Prostate gland (tissue), 2 donors: ENCODE results near the gene OSBP2. TPM values are rescaled to one million over a fixed set of nuclear protein-coding genes. Genes with fewer than 3 reads are reported as not detected.

Experiments used
- DNase-seq: peaks from one replicate; pipeline ENCODE4 v3.0.0-alpha.2; 2019; ENCODE audit warnings: low spot score
- H3K27ac ChIP-seq, 2 donors: fragments of 200-600 bp; sonication (generic); 2 replicates each; pipeline ENCODE4 v1.5.1; 2017 to 2019
- H3K27me3 ChIP-seq: fragments of 200-600 bp; sonication (generic); replicated peaks from 2 replicates; pipeline ENCODE4 v1.5.1; 2019; ENCODE audit not compliant: insufficient read depth
- H3K36me3 ChIP-seq, 2 donors: fragments of 200-600 bp; sonication (generic); 1 replicate in 1 of 2; 2 replicates in 1 of 2; pipeline versions ENCODE4 v1.5.1 to v1.8.1; 2017 to 2019
- H3K4me1 ChIP-seq: fragments of 200-600 bp; sonication (generic); replicated peaks from 2 replicates; pipeline ENCODE4 v1.5.1; 2019
- H3K4me3 ChIP-seq, 2 donors: fragments of 200-600 bp; sonication (generic); 2 replicates each; pipeline ENCODE4 v1.5.1; 2017 to 2019
- H3K9me3 ChIP-seq: fragments of 200-600 bp; sonication (generic); 2 replicates; pipeline ENCODE4 v1.5.1; 2017
- CTCF ChIP-seq, 4 experiments: fragments of 200-600 bp in 2 of 4; fragments of 450-650 bp in 2 of 4; sonication (generic) in 2 of 4; IDR thresholded peaks; 1 replicate in 3 of 4; 2 replicates in 1 of 4; pipeline ENCODE4 v1.5.1; 2016 to 2019; ENCODE audit warnings: antibody characterized with exemption in 4 of 4, mild to moderate bottlenecking in 2 of 4, moderate library complexity in 2 of 4
- POLR2A ChIP-seq: fragments of 450-650 bp; IDR thresholded peaks from one replicate; pipeline ENCODE4 v1.6.1; 2016; ENCODE audit warnings: antibody characterized with exemption, mild to moderate bottlenecking
- POLR2AphosphoS5 ChIP-seq: sonication (generic); formaldehyde crosslinking; IDR thresholded peaks from one replicate; pipeline ENCODE4 v1.6.1; 2017; ENCODE audit warnings: antibody characterized with exemption
- WGBS: methylation state at CpG from one replicate; pipeline ENCODE4 v1.1.5; 2018; 5-methylcytosine and 5-hydroxymethylcytosine counted together
- intact Hi-C: fragments of 100-400 bp; cut with DNase I; formaldehyde crosslinking; loops from one replicate; pipeline ENCODE4 v1.14.2; 2022
- total RNA-seq, 2 donors: library from RNA; depleted of rRNA; stranded (reverse); fragments of >200 nt; gene quantifications; one replicate each; pipeline ENCODE4 v1.1.0, GENCODE V29; 2016

The OSBP2 gene
- total RNA-seq, 2 donors from 2014 or later = 4.5 to 16.2 TPM

DNA sequence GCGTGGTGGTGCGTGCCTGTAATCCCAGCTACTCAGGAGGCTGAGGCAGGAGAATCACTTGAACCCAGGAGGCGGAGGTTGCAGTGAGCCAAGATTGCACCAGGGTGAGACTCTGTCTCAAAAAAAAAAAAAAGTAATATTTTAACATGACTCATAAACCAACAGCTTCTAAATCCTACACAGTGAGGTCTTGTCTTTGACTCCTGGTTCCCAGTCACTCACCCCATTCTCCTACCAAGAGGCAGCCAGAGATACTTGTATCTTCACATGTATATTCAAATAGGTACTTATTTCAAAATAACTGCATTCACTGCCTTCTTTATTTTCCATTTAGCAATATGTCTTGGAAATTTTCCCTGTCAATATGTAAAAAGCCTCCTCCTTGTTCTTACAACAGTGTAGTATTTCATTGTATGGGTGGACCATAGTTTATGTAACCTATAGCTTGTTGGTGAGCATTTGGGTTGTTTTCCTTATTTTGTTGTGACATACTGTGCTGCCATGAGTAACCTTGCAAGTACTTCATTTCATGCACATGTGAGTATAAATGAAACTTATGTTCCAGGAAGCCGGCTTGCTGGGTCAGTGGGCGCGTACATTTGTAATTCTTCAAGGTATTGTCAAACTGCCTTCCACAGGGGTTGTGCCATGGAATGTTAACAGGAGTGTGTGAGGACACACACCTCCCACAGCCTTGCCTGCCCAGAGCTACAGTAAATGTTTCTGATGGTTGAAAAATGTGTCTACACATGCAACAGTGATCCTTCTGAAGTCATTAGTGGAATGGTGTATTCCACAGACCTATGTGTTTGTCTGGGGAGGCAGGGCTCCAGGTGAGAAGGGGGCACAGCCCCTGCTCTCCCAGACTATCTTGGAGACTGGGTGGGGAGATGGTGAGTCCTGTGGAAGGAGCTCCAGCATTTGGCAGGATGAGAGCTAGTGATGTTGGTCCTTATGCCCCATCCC, 47.9 kb downstream of the OSBP2 start:
- no peak for TF ChIP-seq POLR2AphosphoS5
- Histone ChIP-seq H3K4me1 (no peaks in the 10 kb centered on the region), H3K4me3 (no peak overlapping the region), H3K9me3 (no peaks in the 10 kb centered on the region), H3K27ac (no peak overlapping the region), H3K36me3 (no peaks in the 10 kb centered on the region), H3K27me3 (no peaks in the 10 kb centered on the region)
- WGBS = 86% methylated on average over 6 of the region's 6 CpGs
- DNase-seq = no peak
- intact Hi-C loops = no loop called here

GRCh38 chr22:30743257-30744020, 48.8 kb downstream of the OSBP2 start:
- Histone ChIP-seq H3K36me3 (no peaks in the 10 kb centered on the region), H3K4me3 (no peak overlapping the region), H3K9me3 (no peaks in the 10 kb centered on the region), H3K4me1 (no peaks in the 10 kb centered on the region), H3K27ac (no peak overlapping the region), H3K27me3 (no peaks in the 10 kb centered on the region)
- no peak for DNase-seq
- TF ChIP-seq CTCF (IDR thresholded peaks at IDR 0.05) = no peak
- no peak for TF ChIP-seq POLR2A
- no peak for TF ChIP-seq POLR2AphosphoS5
- WGBS = 87% methylated on average over 10 of the region's 10 CpGs
- intact Hi-C loops = no loop called here

DNA sequence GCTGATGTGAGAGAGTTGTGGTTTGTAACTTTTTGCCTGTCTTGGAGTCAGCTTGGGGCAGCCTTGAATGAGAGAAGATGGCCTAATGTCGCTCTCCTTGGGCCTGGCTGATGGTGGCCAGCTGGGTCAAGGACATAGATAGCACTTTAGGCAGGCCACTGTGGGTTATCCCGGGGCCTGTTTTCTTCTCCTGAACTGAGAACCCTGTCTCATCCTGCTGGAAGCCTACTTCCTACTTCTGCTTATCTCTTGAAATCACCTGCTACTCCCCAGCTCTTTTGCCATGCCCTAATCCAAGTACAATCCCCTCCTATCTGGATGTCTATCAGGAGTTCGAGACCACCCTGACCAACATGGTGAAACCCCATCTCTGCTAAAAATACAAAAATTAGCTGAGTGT, 49.5 kb downstream of the OSBP2 start:
- Histone ChIP-seq H3K4me1 (no peaks in the 10 kb centered on the region), H3K4me3 (no peak overlapping the region), H3K9me3 (no peaks in the 10 kb centered on the region), H3K27ac (no peak overlapping the region), H3K36me3 (no peaks in the 10 kb centered on the region), H3K27me3 (no peaks in the 10 kb centered on the region)
- DNase-seq = no peak
- 93% methylated on average over 3 of the region's 3 CpGs for WGBS
- TF ChIP-seq POLR2A (no peak), CTCF (IDR thresholded peaks at IDR 0.05) (no peak), POLR2AphosphoS5 (no peak)
- intact Hi-C loops = no loop called here

DNA sequence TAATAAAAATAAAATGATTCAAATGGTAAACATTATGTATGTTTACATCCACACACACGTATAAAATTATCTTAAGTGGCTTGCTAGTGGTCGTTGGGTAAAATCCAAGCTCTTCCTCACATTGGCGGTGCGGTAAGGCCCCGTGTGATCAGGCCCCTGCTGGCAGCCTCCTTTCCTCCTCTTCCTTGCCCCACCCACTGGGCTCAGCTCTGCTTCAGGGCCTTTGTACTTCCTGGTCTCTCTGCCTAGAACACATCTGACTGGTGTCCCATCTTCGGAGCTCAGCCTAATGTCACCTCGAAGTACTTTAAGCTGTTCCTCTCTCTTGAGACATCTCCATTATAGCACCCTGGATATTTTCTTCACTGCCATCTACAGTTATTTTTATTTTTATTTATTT, 52.8 kb downstream of the OSBP2 start:
- 81% methylated on average over 7 of the region's 7 CpGs for WGBS
- no peaks in the 10 kb centered on the region for H3K27me3 ChIP-seq
- intact Hi-C loops = no loop called here

More for the DNA sequence above, 52.8 kb downstream of the OSBP2 start:
- no peak overlapping the region for H3K4me3 ChIP-seq
- TF ChIP-seq POLR2A = no peak
- no peak for TF ChIP-seq CTCF (IDR thresholded peaks at IDR 0.05)
- TF ChIP-seq POLR2AphosphoS5 = no peak
- no peaks in the 10 kb centered on the region for H3K9me3 ChIP-seq
- no peak for DNase-seq
- no peaks in the 10 kb centered on the region for H3K4me1 ChIP-seq
- H3K36me3 ChIP-seq = no peaks in the 10 kb centered on the region
- H3K27ac ChIP-seq = no peak overlapping the region
